ENCODE results near the gene MYH9. TPM values are rescaled to one million over a fixed set of nuclear protein-coding genes. Genes with fewer than 3 reads are reported as not detected.

Gene MYH9
- total and polyA plus RNA-seq, 4 donors = 184 to 667 (median 332) TPM

DNA sequence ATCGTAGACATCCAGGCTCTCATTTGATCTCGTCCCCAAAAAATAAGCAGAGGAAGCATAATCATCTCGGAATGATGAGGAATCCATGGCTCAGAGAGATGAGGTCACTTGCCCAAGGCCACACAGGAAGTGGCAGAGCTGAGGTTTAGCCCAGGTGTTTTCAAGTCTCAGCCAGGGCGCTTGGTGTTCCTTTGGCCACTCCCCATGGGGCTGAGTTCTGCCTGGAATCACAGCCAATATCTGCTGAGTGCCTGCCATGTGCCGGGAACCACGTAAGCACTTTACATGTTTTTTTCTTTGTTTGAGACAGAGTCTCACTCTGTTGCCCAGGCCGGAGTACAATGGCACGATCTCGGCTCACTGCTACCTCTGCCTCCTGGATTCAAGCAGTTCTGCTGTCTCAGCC, 29.5 kb upstream of the MYH9 start:
- no peak for ATAC-seq (ENCODE audit: insufficient read depth, low FRiP score)
- DNase-seq = no peak
- H3K4me1 ChIP-seq (ENCODE audit: control insufficient read depth in 5 of 5, insufficient read depth in 5 of 5, low read length in 5 of 5) = peaks cover 0 to 18% (median 12%) of the 10 kb centered on the region in 5 donors
- WGBS, 2 donors = 54 to 81% methylated on average over 9 of the region's 9 CpGs
- TF ChIP-seq, protein P1, sequence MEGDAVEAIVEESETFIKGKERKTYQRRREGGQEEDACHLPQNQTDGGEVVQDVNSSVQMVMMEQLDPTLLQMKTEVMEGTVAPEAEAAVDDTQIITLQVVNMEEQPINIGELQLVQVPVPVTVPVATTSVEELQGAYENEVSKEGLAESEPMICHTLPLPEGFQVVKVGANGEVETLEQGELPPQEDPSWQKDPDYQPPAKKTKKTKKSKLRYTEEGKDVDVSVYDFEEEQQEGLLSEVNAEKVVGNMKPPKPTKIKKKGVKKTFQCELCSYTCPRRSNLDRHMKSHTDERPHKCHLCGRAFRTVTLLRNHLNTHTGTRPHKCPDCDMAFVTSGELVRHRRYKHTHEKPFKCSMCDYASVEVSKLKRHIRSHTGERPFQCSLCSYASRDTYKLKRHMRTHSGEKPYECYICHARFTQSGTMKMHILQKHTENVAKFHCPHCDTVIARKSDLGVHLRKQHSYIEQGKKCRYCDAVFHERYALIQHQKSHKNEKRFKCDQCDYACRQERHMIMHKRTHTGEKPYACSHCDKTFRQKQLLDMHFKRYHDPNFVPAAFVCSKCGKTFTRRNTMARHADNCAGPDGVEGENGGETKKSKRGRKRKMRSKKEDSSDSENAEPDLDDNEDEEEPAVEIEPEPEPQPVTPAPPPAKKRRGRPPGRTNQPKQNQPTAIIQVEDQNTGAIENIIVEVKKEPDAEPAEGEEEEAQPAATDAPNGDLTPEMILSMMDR (IDR thresholded peaks at IDR 0.05; ENCODE audit: control extremely low read depth, extremely low read depth) = no peak
- no peaks in the 10 kb centered on the region for H3K36me3 ChIP-seq (ENCODE audit: control insufficient read depth in 4 of 4, insufficient read depth in 4 of 4, low read length in 4 of 4)
- peak overlapping the region in 1 of 2 donors; percentile 20 for H3K27ac ChIP-seq (ENCODE audit: low read depth in 1 of 2, low read length in 1 of 2)
- H3K4me3 ChIP-seq = no peak overlapping the region
- no peak overlapping the region for H3K9ac ChIP-seq (ENCODE audit: insufficient read depth in 1 of 2, low read length in 2 of 2)
- H3K9me3 ChIP-seq (ENCODE audit: control insufficient read depth in 4 of 4, insufficient read depth in 3 of 4, low read length in 3 of 4) = no peaks in the 10 kb centered on the region
- no peaks in the 10 kb centered on the region for H3K27me3 ChIP-seq (ENCODE audit: control insufficient read depth in 3 of 3, insufficient read depth in 3 of 3, low read length in 2 of 3)

DNA sequence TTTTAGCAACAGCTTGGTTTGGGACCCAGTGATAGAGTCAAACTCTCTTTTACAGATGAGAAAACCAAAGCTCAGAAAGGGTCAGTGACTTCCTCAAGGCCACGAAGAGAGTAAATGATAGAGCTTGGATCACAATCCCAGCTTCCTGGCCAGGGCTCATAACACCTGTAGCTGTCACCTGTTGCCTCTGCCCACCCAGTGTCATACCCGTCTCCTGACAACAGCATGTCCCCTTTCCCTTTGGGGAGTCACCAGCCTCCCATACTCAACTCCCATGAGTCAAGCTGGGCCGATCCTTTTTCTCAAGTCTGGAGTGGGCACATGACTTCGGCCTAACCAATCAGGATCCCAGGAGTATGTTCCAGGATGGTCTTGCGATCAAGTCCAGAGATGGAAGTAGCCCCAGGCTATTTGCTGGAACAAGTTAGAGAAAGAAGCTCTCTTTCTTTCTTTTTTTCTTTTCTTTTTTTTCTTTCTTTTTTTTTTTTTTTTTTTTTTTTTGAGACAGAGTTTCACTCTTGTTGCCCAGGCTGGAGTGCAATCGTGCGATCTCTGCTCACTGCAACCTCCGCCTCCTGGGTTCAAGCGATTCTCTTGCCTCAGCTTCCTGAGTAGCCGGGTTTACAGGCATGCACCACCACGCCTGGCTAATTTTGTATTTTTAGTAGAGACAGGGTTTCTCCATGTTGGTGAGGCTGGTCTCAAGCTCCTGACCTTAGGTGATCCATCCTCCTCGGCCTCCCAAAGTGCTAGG, 27.8 kb upstream of the MYH9 start:
- no peak for ATAC-seq (ENCODE audit: insufficient read depth, low FRiP score)
- DNase-seq = no peak
- WGBS, 2 donors = 71 to 77% methylated on average over 12 of the region's 12 CpGs
- TF ChIP-seq, protein P1 (IDR thresholded peaks at IDR 0.05; ENCODE audit: control extremely low read depth, extremely low read depth) = no peak
- H3K9ac ChIP-seq (ENCODE audit: insufficient read depth in 1 of 2, low read length in 2 of 2) = no peak overlapping the region
- H3K9me3 ChIP-seq (ENCODE audit: control insufficient read depth in 4 of 4, insufficient read depth in 3 of 4, low read length in 3 of 4) = no peaks in the 10 kb centered on the region
- H3K27ac ChIP-seq (ENCODE audit: low read depth in 1 of 2, low read length in 1 of 2) = no peak overlapping the region
- H3K36me3 ChIP-seq (ENCODE audit: control insufficient read depth in 4 of 4, insufficient read depth in 4 of 4, low read length in 4 of 4) = no peaks in the 10 kb centered on the region
- H3K27me3 ChIP-seq (ENCODE audit: control insufficient read depth in 3 of 3, insufficient read depth in 3 of 3, low read length in 2 of 3) = no peaks in the 10 kb centered on the region
- H3K4me3 ChIP-seq = no peak overlapping the region
- peaks cover 0 to 21% (median 13%) of the 10 kb centered on the region in 5 donors for H3K4me1 ChIP-seq (ENCODE audit: control insufficient read depth in 5 of 5, insufficient read depth in 5 of 5, low read length in 5 of 5)

DNA sequence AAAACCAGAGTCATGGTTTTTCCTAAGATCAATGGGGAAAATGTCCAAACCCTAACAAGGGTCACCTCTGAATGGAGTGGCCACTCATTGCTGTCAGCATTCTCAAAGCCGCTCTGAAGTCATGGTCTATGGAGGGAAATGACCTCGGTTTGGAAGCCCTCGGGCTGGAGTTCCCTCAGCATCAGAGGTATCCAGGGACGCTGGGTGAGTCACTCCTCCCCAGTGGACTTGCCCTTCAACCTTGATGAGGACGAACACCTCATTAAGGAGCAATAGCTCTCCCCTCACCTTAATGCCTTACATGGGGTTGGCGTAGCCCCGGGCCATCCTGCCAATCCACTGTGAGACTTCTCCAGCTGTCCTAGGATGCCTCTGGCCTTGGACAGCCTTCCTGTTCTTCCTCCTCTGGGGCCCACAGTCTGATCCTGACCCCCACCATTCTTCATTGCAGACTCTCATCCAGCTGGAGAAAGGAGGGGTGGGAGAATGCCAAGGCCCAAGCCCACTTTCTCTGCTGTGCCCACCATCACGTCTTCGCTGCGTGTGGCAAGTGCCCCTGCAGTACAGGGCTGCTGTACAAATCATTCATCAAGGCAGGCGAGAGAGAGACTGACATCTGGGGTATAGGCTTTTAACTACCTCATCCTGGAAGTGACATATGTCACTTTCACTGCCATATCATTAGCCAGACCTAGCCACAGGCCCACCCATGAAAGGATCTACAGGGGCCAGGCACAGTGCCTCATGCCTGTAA, 25.4 kb upstream of the MYH9 start:
- Histone ChIP-seq H3K4me3 (no peak overlapping the region), H3K4me1 (ENCODE audit: control insufficient read depth in 5 of 5, insufficient read depth in 5 of 5, low read length in 5 of 5) (peaks cover 0 to 13% (median 6%) of the 10 kb centered on the region in 5 donors), H3K27ac (ENCODE audit: low read depth in 1 of 2, low read length in 1 of 2) (no peak overlapping the region), H3K27me3 (ENCODE audit: control insufficient read depth in 3 of 3, insufficient read depth in 3 of 3, low read length in 2 of 3) (no peaks in the 10 kb centered on the region), H3K36me3 (ENCODE audit: control insufficient read depth in 4 of 4, insufficient read depth in 4 of 4, low read length in 4 of 4) (no peaks in the 10 kb centered on the region), H3K9me3 (ENCODE audit: control insufficient read depth in 4 of 4, insufficient read depth in 3 of 4, low read length in 3 of 4) (no peaks in the 10 kb centered on the region), H3K9ac (ENCODE audit: insufficient read depth in 1 of 2, low read length in 2 of 2) (no peak overlapping the region)
- WGBS, 2 donors = 91% methylated on average over 11 of the region's 11 CpGs
- no peak for DNase-seq
- TF ChIP-seq, protein P1 (IDR thresholded peaks at IDR 0.05; ENCODE audit: control extremely low read depth, extremely low read depth) = no peak
- ATAC-seq (ENCODE audit: insufficient read depth, low FRiP score) = no peak

Measured in lung (tissue), 12 donors.